IMR-90 (cell line): ENCODE measurements around the gene LBH. TPM values are rescaled to one million over a fixed set of nuclear protein-coding genes. Genes with fewer than 3 reads are reported as not detected.

ENCODE experiments used
- ATAC-seq: fragments of 200-7000 bp; cut with Tn5 transposase; 2 replicates; pipeline ENCODE4 v1.9.1; 2020; ENCODE audit warnings: low read depth, mild to moderate bottlenecking, moderate library complexity
- BruUV-seq: library from RNA; stranded (reverse); fragments of 400-500 nt; replicated peaks from 2 replicates; lab custom pipeline; 2021; lab: Mats Ljungman, UMichigan
- CTCF ChIA-PET: fragments of 300-600 bp; formaldehyde crosslinking; extraction: SDS; loops from one replicate; lab custom pipeline; 2021; ENCODE audit warnings: antibody characterized with exemption; lab: Yijun Ruan, JAX
- POLR2A ChIA-PET: fragments of 300-600 bp; sonication (Branson Sonifier 250); formaldehyde crosslinking; loops from one replicate; lab custom pipeline; 2022; ENCODE audit warnings: antibody characterized with exemption; ENCODE audit not compliant: unreplicated experiment; lab: Charles Lee
- DNase-seq: peaks from one replicate; pipeline ENCODE4 v3.0.0; 2013
- H2AFZ ChIP-seq: replicated peaks from 2 replicates; pipeline ENCODE3; 2013; ENCODE audit warnings: low read length, mild to moderate bottlenecking; ENCODE audit not compliant: poor library complexity
- H2AK5ac ChIP-seq: 2 replicates; pipeline ENCODE4 v1.6.1; 2013; ENCODE audit warnings: low read depth, low read length, inconsistent platforms
- H2AK9ac ChIP-seq: replicated peaks from 2 replicates; pipeline ENCODE3; 2013; ENCODE audit warnings: mild to moderate bottlenecking, low read depth, low read length, moderate library complexity; ENCODE audit not compliant: poor library complexity
- H2BK120ac ChIP-seq: 2 replicates; pipeline ENCODE4 v1.6.1; 2013; ENCODE audit warnings: low read depth, low read length, inconsistent platforms
- H2BK15ac ChIP-seq: 3 replicates; pipeline ENCODE4 v1.6.1; 2013; ENCODE audit warnings: low read depth, low read length, inconsistent platforms
- H2BK20ac ChIP-seq: 2 replicates; pipeline ENCODE4 v1.6.1; 2013; ENCODE audit warnings: low read depth, mild to moderate bottlenecking, inconsistent platforms, low read length, moderate library complexity
- H2BK5ac ChIP-seq: 2 replicates; pipeline ENCODE4 v1.6.1; 2013; ENCODE audit warnings: mild to moderate bottlenecking, low read depth, low read length, inconsistent platforms; ENCODE audit not compliant: poor library complexity, severe bottlenecking
- H3K14ac ChIP-seq: replicated peaks from 2 replicates; pipeline ENCODE4 v1.6.1; 2013; ENCODE audit warnings: low read depth, low read length, inconsistent platforms
- H3K18ac ChIP-seq: 2 replicates; pipeline ENCODE4 v1.6.1; 2013; ENCODE audit warnings: low read depth, low read length, control low read depth
- H3K23ac ChIP-seq: 2 replicates; pipeline ENCODE4 v1.6.1; 2013; ENCODE audit warnings: low read depth, low read length, inconsistent platforms
- H3K27ac ChIP-seq: 2 replicates; pipeline ENCODE4 v1.5.1; 2013; ENCODE audit warnings: mild to moderate bottlenecking, control low read depth, low read length; ENCODE audit not compliant: insufficient read depth
- H3K27me3 ChIP-seq: 2 replicates; pipeline ENCODE4 v1.6.1; 2013; ENCODE audit warnings: low read length; ENCODE audit not compliant: control insufficient read depth, insufficient read depth
- H3K36me3 ChIP-seq: 2 replicates; pipeline ENCODE4 v1.6.1; 2013; ENCODE audit warnings: low read length, mixed read lengths; ENCODE audit not compliant: control insufficient read depth, insufficient read depth
- H3K4ac ChIP-seq: 2 replicates; pipeline ENCODE4 v1.6.1; 2013; ENCODE audit warnings: low read depth, low read length, inconsistent platforms
- H3K4me1 ChIP-seq: 2 replicates; pipeline ENCODE4 v1.6.1; 2013; ENCODE audit warnings: low read length, mixed read lengths; ENCODE audit not compliant: control insufficient read depth, insufficient read depth
- H3K4me2 ChIP-seq: 2 replicates; pipeline ENCODE4 v1.6.1; 2013; ENCODE audit warnings: low read depth, mild to moderate bottlenecking, control low read depth, low read length, moderate library complexity
- H3K4me3 ChIP-seq: 2 replicates; pipeline ENCODE4 v1.5.1; 2013; ENCODE audit warnings: low read depth, mild to moderate bottlenecking, control low read depth, low read length, moderate library complexity; ENCODE audit not compliant: insufficient read depth
- H3K56ac ChIP-seq: 2 replicates; pipeline ENCODE4 v1.6.1; 2013; ENCODE audit warnings: low read length, inconsistent platforms; ENCODE audit not compliant: insufficient read depth; ENCODE audit errors: extremely low read depth
- H3K79me1 ChIP-seq, 2 experiments: 2 replicates each; pipeline ENCODE4 v1.6.1; 2013; ENCODE audit warnings: low read length in 2 of 2, inconsistent platforms in 1 of 2, low read depth in 1 of 2
- H3K9ac ChIP-seq: 2 replicates; pipeline ENCODE4 v1.6.1; 2013; ENCODE audit warnings: low read depth, low read length, control low read depth
- H3K9me1 ChIP-seq: 2 replicates; pipeline ENCODE4 v1.6.1; 2013; ENCODE audit warnings: low read length, inconsistent platforms; ENCODE audit not compliant: insufficient read depth
- H3K9me3 ChIP-seq: 2 replicates; pipeline ENCODE4 v1.6.1; 2013; ENCODE audit warnings: low read length; ENCODE audit not compliant: control insufficient read depth, insufficient read depth
- H4K20me1 ChIP-seq: 2 replicates; pipeline ENCODE4 v1.6.1; 2013; ENCODE audit warnings: low read length, inconsistent platforms; ENCODE audit not compliant: insufficient read depth
- H4K5ac ChIP-seq: 2 replicates; pipeline ENCODE4 v1.6.1; 2013; ENCODE audit warnings: mild to moderate bottlenecking, low read depth, low read length, control low read depth
- H4K8ac ChIP-seq, 2 experiments: 2 replicates each; pipeline ENCODE4 v1.6.1; 2013; ENCODE audit warnings: low read depth in 2 of 2, low read length in 2 of 2, control low read depth in 1 of 2, inconsistent platforms in 1 of 2
- H4K91ac ChIP-seq: 2 replicates; pipeline ENCODE4 v1.6.1; 2013; ENCODE audit warnings: low read depth, low read length, inconsistent platforms; ENCODE audit not compliant: insufficient read depth
- BHLHE40 ChIP-seq: fragments of 150-350 bp; IDR thresholded peaks from 2 replicates; pipeline ENCODE4 v1.6.1; 2016; ENCODE audit warnings: mild to moderate bottlenecking, low read depth, low read length
- CEBPB ChIP-seq: IDR thresholded peaks from 2 replicates; pipeline ENCODE4 v1.6.1; 2012; ENCODE audit warnings: low read depth, low read length, improper control_type of control experiment
- CHD1 ChIP-seq: IDR thresholded peaks from 2 replicates; pipeline ENCODE4 v1.6.1; 2012; ENCODE audit warnings: low read depth, low read length, improper control_type of control experiment
- FOS ChIP-seq: fragments of 150-350 bp; IDR thresholded peaks from 2 replicates; pipeline ENCODE4 v1.6.1; 2016; ENCODE audit warnings: low read depth, low read length
- MAFK ChIP-seq: IDR thresholded peaks from 2 replicates; pipeline ENCODE4 v1.6.1; 2012; ENCODE audit warnings: low read depth, low read length, improper control_type of control experiment
- MXI1 ChIP-seq: IDR thresholded peaks from 2 replicates; pipeline ENCODE4 v1.6.1; 2012; ENCODE audit warnings: low read depth, mild to moderate bottlenecking, low read length, moderate library complexity, borderline replicate concordance
- POLR2A ChIP-seq: IDR thresholded peaks from 2 replicates; pipeline ENCODE4 v1.6.1; 2012; ENCODE audit warnings: mild to moderate bottlenecking, low read depth, low read length
- RAD21 ChIP-seq: IDR thresholded peaks from 2 replicates; pipeline ENCODE4 v1.6.1; 2012; ENCODE audit warnings: low read length, improper control_type of control experiment
- RCOR1 ChIP-seq: IDR thresholded peaks from 2 replicates; pipeline ENCODE4 v1.6.1; 2012; ENCODE audit warnings: mild to moderate bottlenecking, low read length, improper control_type of control experiment; ENCODE audit not compliant: insufficient replicate concordance
- SMC3 ChIP-seq: fragments of 150-350 bp; IDR thresholded peaks from 2 replicates; pipeline ENCODE4 v1.6.1; 2016; ENCODE audit warnings: low read depth, mild to moderate bottlenecking, antibody characterized with exemption, low read length, moderate library complexity
- USF2 ChIP-seq: fragments of 150-350 bp; IDR thresholded peaks from 2 replicates; pipeline ENCODE4 v1.6.1; 2017; ENCODE audit warnings: mild to moderate bottlenecking, antibody characterized with exemption, low read length, low read depth
- WGBS, 2 experiments: methylation state at CpG; one replicate each; pipeline versions ENCODE4 v1.1.5 to v1.1.7; 2013; ENCODE audit warnings: missing lambda C conversion rate in 2 of 2; ENCODE audit not compliant: insufficient read length in 1 of 2; ENCODE audit errors: extremely low coverage in 2 of 2; 5-methylcytosine and 5-hydroxymethylcytosine counted together
- dilution Hi-C: fragments of 300-500 bp; cut with HindIII; formaldehyde crosslinking; loops from one replicate; pipeline ENCODE4 v1.14.3; 2018; ENCODE audit warnings: low sequenced_read_pairs; ENCODE audit not compliant: unreplicated experiment
- in situ Hi-C: fragments of 300-500 bp; cut with MboI; formaldehyde crosslinking; loops from 3 replicates; pipeline ENCODE4 v1.14.3; 2019; ENCODE audit warnings: low sequenced_read_pairs, inconsistent platforms, mixed read lengths
- intact Hi-C: fragments of 100-400 bp; cut with micrococcal nuclease; formaldehyde crosslinking; loops from 2 replicates; pipeline ENCODE4 v1.10.0; 2022
- polyA plus RNA-seq, 3 experiments: library from polyadenylated mRNA; depleted of rRNA; stranded (reverse); fragments of >200 nt; gene quantifications; 2 replicates each; pipeline ENCODE4 v1.2.3, GENCODE V29; 2012; ENCODE audit warnings: low replicate concordance in 1 of 3
- total RNA-seq: library from RNA; depleted of rRNA; stranded (reverse); fragments of >200 nt; gene quantifications from 2 replicates; pipeline ENCODE4 v1.2.3, GENCODE V29; 2012

LBH gene
- total and polyA plus RNA-seq, 2 of the 4 experiments (the other 2 are of a cell fraction): 158 to 202 TPM

- in situ Hi-C loops: no loop called here
- H4K5ac ChIP-seq: no peak overlapping the region
- H2AK5ac ChIP-seq: no peak overlapping the region
- BruUV-seq: no TSS peak
- ATAC-seq: no peak
- H4K91ac ChIP-seq: no peak overlapping the region
- no peak overlapping the region for H3K56ac ChIP-seq
- H3K14ac ChIP-seq: no peak overlapping the region
- dilution Hi-C loops: no loop called here
- no peak overlapping the region for H3K4ac ChIP-seq
- H3K27ac ChIP-seq: no peak overlapping the region
- H3K79me1 ChIP-seq: no peaks in the 10 kb centered on the region
- peaks cover 8% of the 10 kb centered on the region; the same call in 1 of the 2 replicates for H3K4me1 ChIP-seq
- 0 out of 2 replicates have a peak, but pooled peaks cover under 1% of the 10 kb centered on the region for H3K9me1 ChIP-seq
- no peak overlapping the region for H2BK120ac ChIP-seq
- no peak overlapping the region for H3K18ac ChIP-seq
- H3K4me2 ChIP-seq: no peak overlapping the region
- H2AFZ ChIP-seq: no peak overlapping the region
- H3K27me3 ChIP-seq: peaks cover 6% of the 10 kb centered on the region
- H3K23ac ChIP-seq: no peak overlapping the region
- H4K20me1 ChIP-seq: no peaks in the 10 kb centered on the region
- H2BK20ac ChIP-seq: no peak overlapping the region
- no peak overlapping the region for H2AK9ac ChIP-seq
- H3K9me3 ChIP-seq: no peaks in the 10 kb centered on the region
- no peak overlapping the region for H2BK15ac ChIP-seq
- no peak overlapping the region for H3K4me3 ChIP-seq
- POLR2A ChIA-PET: no interaction called here
- H3K36me3 ChIP-seq: no peaks in the 10 kb centered on the region
- intact Hi-C loops: no loop called here
- no peak for TF ChIP-seq CHD1
- no peak for TF ChIP-seq MAFK
- no peak for TF ChIP-seq FOS
- no peak for TF ChIP-seq CEBPB
- no peak for TF ChIP-seq MXI1
- TF ChIP-seq SMC3: no peak
- TF ChIP-seq RCOR1: no peak
- TF ChIP-seq BHLHE40: no peak
- no peak for TF ChIP-seq POLR2A
- TF ChIP-seq USF2: no peak
- no peak for TF ChIP-seq RAD21
- no peak for DNase-seq
- H2BK5ac ChIP-seq: no peak overlapping the region
- CTCF ChIA-PET: no interaction called here
- no peak overlapping the region for H3K9ac ChIP-seq
- WGBS, 2 experiments: no CpG with 5 or more reads among the region's 2 CpGs
- H4K8ac ChIP-seq: no peak overlapping the region
Observed at GRCh38 chr2:30188292-30188691, 43.0 kb upstream of the LBH start.
